Activated naive CD4-positive, alpha-beta T cell treated with Interleukin-2 at 50 U/mL for 16 hours (primary cell): ENCODE measurements around the gene DPAGT1.
A peak's percentile ranks its signal among the peaks of the same experiment; 100 is the strongest.
"Not testable (repeated sequence)": the region's sequence is repeated elsewhere in the genome, so short reads cannot be mapped to it uniquely, and the experiment has no call there.

Experiments used
- DNase-seq: peaks from one replicate; pipeline ENCODE4 v3.0.0-alpha.2; 2020

DPAGT1 gene

GRCh38 chr11:119101759-119102423, at the start of gene DPAGT1:
Gene DPAGT1, minus strand, starts transcription at chr11:119101853. Its CDS starts 198 bp downstream, at chr11:119101655.
- peak; percentile 88 for DNase-seq

DNA sequence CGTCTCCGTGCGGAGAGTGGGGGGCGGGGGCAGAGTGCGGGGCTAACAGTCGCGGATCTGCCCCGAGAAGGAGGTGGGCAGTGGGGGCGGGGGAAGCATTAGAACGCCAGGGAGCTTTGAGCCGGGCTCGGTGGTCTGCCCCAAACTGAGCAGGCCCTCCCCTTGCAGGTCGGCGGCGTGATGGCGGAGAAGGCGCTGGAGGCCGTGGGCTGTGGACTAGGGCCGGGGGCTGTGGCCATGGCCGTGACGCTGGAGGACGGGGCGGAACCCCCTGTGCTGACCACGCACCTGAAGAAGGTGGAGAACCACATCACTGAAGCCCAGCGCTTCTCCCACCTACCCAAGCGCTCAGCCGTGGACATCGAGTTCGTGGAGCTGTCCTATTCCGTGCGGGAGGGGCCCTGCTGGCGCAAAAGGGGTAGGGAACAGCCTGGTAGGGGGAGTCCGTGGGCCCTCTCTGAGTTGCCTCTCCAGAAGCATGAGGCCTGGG, 48.2 kb upstream of the DPAGT1 start:
- DNase-seq, result no peak

GRCh38 chr11:119149018-119149785, 47.5 kb upstream of the DPAGT1 start, which contains the start of gene ABCG4:
Gene ABCG4, plus strand, starts transcription at chr11:119149052. Its CDS starts 914 bp downstream, at chr11:119149966.
- peak; percentile 26 for DNase-seq

DNA sequence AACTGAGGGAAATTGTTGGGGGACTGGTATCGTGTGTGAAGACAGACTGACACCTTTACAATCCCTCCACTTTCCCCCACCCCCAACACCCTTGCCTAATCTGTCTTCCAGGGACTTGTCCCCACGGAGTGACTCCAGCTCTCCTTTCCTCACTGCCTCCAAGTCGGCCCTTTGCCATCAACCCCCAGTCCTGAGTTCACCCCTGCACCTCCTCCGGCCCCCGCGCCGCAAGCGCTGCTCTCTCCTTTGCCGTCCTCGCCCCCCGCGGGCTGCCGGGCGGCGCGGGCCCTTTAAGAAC, 47.0 kb upstream of the DPAGT1 start:
- no peak for DNase-seq

DNA sequence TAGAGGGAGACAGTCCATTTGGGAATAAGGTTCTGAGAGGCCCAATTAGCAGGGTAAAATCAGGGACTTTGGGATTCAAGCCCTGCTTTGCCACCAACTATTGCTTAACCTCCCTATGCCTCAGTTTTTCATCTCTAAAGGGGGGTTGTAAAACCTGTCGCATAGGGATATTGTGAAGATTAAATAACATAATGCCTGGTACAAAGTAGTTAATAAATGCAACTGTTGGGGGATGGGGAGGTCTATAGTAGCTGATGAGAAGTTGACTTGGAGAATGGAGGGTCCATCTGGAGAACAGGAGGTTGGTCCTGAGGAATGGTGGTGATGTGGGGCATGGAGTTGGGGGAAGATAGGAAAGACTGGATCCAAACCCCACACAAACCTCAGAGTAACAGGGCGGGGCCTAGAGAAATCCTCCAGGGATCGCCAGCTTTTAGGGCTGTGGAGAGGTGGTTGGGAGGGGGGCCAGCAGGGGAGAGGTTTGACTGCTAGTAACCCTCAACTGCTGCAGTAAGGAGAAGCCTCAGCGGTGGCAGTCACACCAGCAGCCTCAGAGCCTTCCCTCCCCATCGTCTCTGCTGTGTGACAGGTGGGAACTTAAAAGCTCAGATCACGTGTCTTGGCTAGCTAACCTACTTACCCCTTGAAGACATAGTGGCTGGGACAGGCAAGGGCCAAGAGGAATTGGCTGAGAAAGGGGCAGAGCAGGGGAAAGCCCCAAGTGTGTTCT, 46.1 kb upstream of the DPAGT1 start:
- DNase-seq, result no peak

DNA sequence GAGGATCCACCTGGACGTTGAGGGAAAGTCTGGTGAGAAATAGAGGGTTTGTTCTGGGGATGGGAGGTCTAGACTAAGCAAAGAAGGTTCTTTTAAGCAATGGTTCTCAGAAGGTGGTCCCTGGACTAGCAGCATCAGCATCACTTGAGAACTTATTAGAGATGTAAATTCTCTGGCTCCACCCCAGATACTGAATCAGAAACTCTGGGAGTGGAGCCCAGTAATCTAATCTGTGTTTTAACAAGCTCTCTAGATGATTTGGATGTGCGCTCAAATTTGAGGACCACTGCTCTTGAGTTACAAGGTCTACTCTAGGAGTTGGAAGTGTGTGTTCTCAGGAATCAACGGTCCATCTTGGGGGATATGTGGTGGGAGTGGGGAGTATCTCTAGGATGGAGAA, 43.9 kb upstream of the DPAGT1 start:
- DNase-seq, result no peak

GRCh38 chr11:119144825-119145486, 43.3 kb upstream of the DPAGT1 start:
- DNase-seq, result peak; percentile 42

DNA sequence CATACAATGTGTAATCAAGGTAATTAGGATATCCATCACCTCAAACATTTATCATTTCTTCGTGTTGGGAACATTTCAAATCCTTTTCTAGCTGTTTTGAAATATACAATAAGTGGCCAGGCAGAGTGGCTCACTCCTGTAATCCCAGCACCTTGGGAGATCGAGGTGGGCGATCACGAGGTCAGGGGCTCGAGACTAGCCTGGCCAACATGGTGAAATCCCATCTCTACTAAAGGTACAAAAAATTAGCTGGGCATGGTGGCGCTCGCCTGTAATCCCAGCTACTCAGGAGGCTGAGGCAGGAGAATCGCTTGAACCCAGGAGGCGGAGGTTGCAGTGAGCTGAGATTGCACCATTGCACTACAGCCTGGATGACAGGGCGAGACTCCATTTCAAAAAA, 37.6 kb upstream of the DPAGT1 start:
- DNase-seq, result not testable (repeated sequence)

- no peak for DNase-seq
Measured at GRCh38 chr11:119134389-119134978, 32.8 kb upstream of the DPAGT1 start.

DNA sequence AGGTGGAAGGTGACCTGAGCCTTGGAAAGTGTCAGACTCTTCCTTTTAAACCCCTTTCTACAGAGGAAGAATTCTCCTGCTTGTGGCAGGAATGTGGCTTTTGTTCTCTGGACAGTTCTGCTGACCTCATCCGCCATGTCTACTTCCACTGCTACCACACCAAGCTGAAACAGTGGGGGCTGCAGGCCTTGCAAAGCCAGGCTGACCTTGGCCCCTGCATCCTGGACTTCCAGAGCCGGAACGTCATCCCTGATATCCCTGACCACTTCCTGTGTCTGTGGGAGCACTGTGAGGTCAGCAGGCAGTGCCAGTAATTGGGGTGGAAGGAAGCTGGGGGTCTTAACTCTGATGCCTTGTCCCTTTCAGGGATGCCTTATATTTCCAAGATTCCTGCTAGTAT, 29.0 kb upstream of the DPAGT1 start:
- no peak for DNase-seq

DNA sequence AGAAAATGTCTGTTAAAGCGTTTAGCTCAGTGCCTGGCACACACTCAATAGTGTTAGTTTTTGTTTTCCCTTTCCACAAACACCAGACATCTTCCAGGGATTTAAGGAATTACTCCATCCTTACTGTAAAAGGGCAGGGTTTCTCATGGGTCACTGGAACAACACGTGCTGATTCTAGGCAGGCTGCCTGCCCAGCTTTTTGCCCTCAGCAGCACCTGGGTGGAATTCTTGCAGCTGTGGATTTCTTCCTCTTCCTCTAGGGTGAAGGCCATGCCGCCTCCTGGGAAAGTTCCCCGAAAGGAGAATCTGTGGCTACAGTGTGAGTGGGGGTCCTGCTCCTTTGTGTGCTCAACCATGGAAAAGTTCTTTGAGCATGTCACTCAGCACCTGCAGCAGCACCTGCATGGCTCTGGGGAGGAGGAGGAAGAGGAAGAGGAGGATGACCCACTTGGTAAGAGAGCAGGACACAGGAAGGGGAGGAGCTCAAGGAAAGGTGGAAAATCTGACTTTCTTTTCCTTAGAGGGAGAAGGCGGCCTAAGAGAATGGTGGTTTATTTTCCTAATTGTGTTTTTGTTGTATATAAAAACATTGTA, 25.1 kb upstream of the DPAGT1 start:
- DNase-seq, result no peak

DNA sequence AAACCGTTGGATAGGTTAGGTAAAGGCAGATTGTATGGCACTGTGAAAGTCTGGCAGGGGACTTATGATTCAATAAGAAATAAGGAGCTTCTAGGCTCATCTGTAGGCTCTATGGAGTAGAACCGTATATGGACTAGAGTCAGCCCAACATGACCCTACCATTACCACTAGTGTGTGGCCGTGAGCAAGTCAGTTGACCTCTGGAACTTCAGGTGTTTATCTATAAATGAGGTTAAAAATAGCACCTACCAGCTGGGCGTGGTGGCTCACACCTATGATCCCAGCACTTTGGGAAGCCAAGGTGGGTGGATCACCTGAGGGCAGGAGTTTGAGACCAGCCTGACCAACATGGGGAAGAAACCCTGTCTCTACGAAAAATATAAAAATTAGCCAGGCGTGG, 24.2 kb upstream of the DPAGT1 start:
- DNase-seq, result no peak

- DNase-seq, result no peak
Measured at GRCh38 chr11:119121811-119122124, 20.1 kb upstream of the DPAGT1 start.

- DNase-seq, result peak; percentile 100
Measured at GRCh38 chr11:119121008-119121810, 19.6 kb upstream of the DPAGT1 start, which contains the start of gene HINFP. Gene HINFP, plus strand, starts transcription at chr11:119121580. Its CDS starts 5,365 bp downstream, at chr11:119126945.

- DNase-seq, result no peak
Measured at GRCh38 chr11:119120639-119121007, 19.0 kb upstream of the DPAGT1 start.

DNA sequence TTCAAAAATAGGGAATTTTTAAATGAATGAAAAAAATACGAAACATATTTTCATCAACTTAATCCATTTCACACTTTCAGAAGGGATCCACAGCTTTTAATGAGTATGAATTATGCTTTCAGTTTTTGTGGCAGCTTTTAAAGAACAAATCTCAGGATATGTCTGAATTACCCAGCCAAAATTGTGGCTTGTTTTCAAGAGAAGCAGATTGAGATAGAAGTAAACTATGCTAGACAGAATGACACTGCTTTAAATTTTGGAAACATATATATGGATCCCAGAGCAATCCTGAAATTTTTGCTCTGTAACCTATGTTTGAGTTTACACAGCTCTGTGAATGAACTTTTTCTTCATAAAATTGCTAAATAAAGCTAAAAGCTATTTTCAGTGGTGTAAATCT, 17.3 kb upstream of the DPAGT1 start:
- DNase-seq, result no peak

DNA sequence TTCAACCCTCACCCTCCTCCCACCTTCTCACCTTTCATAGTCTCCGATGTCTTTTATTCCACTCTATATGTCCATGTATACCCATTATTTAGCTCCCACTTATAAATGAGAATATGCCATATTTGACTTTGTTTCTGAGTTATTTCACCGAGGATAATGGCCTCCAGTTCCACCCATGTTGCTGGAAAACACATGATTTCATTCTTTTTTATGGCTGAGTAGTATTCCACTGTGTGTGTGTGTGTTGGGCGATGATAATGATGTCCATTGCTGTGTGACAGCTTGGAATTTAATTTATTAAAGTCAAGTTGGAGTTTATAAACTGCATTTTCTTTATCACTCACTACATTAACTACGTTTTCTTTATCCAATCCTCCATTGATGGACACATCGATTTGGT, 16.6 kb upstream of the DPAGT1 start:
- no peak for DNase-seq

DNA sequence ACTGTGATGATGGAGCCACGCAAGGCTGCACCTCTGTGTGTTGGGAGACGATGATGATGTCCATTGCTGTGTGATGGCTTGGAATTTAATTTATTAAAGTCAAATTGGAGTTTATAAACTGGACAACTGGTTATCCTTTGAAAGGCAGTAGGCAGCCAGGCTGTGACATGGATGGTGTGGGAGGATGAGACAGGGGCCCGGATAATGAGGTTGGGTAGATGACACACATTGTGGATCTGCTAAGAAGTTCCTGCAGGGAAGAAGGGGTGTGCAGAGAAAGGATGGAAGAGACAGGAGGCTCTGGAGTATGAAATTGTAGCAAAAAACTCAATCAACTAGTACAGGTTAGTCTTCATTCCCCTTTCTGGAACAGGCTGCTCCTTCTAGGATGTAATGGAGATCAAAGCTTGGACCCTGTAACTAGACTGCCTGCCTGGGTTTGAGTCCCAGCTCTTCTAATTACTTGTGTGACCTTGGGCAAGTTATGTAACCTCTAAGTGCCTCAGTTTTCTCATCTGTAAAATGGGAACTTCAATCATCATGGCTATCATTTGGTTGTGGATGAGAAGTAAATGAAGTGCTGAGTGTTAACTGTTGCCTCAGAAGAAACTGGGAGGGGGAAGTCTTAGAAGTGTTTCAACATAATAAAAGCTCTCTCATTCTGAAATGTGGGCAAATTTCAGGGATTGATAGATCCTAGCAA, 15.5 kb upstream of the DPAGT1 start:
- DNase-seq, result no peak

- no peak for DNase-seq
Measured at GRCh38 chr11:119116601-119117000, 14.9 kb upstream of the DPAGT1 start.

- no peak for DNase-seq
Measured at GRCh38 chr11:119116235-119116594, 14.6 kb upstream of the DPAGT1 start.
